GM19099 (cell line): ENCODE data around the gene ELOA.

Experiments used
- POLR2A ChIP-seq: IDR thresholded peaks from 3 replicates; pipeline ENCODE4 v1.6.1; 2011; ENCODE audit warnings: low read depth; ENCODE audit not compliant: insufficient read length; ENCODE audit errors: extremely low read depth

The ELOA gene

GRCh38 chr1:23720256-23720995 lies 22.8 kb upstream of the ELOA start:
- peak; percentile 47 for TF ChIP-seq POLR2A

GRCh38 chr1:23722652-23723051 lies 20.6 kb upstream of the ELOA start:
- TF ChIP-seq POLR2A, result peak; percentile 33

GRCh38 chr1:23726686-23727085 lies 16.6 kb upstream of the ELOA start:
- TF ChIP-seq POLR2A, result no peak

GRCh38 chr1:23727362-23727811 lies 15.9 kb upstream of the ELOA start:
- peak; percentile 26 for TF ChIP-seq POLR2A

- TF ChIP-seq POLR2A, result no peak
Measured at GRCh38 chr1:23732363-23733224, 10.7 kb upstream of the ELOA start.

GRCh38 chr1:23736437-23737134 lies 6.7 kb upstream of the ELOA start:
- TF ChIP-seq POLR2A, result no peak

- no peak for TF ChIP-seq POLR2A
Measured at GRCh38 chr1:23741609-23742008, 1.7 kb upstream of the ELOA start.

GRCh38 chr1:23742670-23743286 lies 493 bp upstream of the ELOA start:
- no peak for TF ChIP-seq POLR2A

- no peak for TF ChIP-seq POLR2A
Measured at GRCh38 chr1:23745515-23745914, 2.2 kb downstream of the ELOA start.

GRCh38 chr1:23748016-23748415 lies 4.7 kb downstream of the ELOA start:
- no peak for TF ChIP-seq POLR2A

GRCh38 chr1:23751050-23751814 lies 8.0 kb downstream of the ELOA start:
- no peak for TF ChIP-seq POLR2A

- no peak for TF ChIP-seq POLR2A
Measured at GRCh38 chr1:23751815-23752200, 8.5 kb downstream of the ELOA start.

GRCh38 chr1:23752909-23753308 lies 9.6 kb downstream of the ELOA start:
- no peak for TF ChIP-seq POLR2A

- TF ChIP-seq POLR2A, result no peak
Measured at GRCh38 chr1:23756676-23757075, 13.4 kb downstream of the ELOA start.

- TF ChIP-seq POLR2A, result no peak
Measured at GRCh38 chr1:23757812-23758211, 14.5 kb downstream of the ELOA start.

GRCh38 chr1:23759277-23759676 lies 16.0 kb downstream of the ELOA start:
- no peak for TF ChIP-seq POLR2A
